ENCODE data around the gene HPS3.
"Not testable (repeated sequence)": the region's sequence is repeated elsewhere in the genome, so short reads cannot be mapped to it uniquely, and the experiment has no call there.

HPS3 gene

GRCh38 chr3:149215515-149215914 is 86.1 kb downstream of the HPS3 start:
- H3K4me3 ChIP-seq (ENCODE audit: low read depth, low read length): no peak overlapping the region
- TF ChIP-seq, protein P1, sequence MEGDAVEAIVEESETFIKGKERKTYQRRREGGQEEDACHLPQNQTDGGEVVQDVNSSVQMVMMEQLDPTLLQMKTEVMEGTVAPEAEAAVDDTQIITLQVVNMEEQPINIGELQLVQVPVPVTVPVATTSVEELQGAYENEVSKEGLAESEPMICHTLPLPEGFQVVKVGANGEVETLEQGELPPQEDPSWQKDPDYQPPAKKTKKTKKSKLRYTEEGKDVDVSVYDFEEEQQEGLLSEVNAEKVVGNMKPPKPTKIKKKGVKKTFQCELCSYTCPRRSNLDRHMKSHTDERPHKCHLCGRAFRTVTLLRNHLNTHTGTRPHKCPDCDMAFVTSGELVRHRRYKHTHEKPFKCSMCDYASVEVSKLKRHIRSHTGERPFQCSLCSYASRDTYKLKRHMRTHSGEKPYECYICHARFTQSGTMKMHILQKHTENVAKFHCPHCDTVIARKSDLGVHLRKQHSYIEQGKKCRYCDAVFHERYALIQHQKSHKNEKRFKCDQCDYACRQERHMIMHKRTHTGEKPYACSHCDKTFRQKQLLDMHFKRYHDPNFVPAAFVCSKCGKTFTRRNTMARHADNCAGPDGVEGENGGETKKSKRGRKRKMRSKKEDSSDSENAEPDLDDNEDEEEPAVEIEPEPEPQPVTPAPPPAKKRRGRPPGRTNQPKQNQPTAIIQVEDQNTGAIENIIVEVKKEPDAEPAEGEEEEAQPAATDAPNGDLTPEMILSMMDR (IDR thresholded peaks at IDR 0.05; ENCODE audit: low read depth, low read length): no peak

DNA sequence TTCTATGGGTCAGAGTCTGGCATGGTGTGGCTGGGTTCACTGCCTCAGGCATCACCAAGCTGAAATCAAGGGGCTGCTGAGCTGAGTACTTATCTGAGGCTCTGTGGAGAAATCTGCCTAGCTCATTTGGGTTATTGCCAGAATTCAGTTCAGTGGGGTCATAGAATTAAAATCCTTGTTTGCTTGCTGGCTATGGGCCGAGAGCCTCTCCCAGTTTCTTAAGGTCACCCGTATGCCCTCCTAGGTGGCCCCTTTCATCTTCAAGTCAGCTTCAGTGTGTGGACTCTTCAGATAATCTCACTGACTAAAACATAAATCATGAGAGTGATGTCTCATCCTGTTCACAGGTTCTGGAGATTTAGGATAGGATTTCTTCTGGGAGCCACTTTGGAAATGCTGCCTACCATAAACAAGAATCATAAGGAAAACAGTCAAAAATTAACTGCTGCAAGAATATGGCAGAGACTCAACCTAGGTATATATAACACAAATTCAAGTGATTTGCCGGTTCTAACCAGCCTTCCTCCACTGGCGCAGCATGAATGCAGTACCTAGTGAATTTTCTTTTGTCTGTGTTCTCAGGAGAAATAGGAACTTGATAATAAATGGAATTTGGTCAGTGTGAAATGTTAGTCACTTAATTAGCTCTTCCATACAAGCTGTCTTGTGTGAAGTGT is 86.9 kb downstream of the HPS3 start:
- no peak overlapping the region for H3K4me3 ChIP-seq (ENCODE audit: low read depth, low read length)
- TF ChIP-seq, protein P1 (IDR thresholded peaks at IDR 0.05; ENCODE audit: low read depth, low read length): no peak

DNA sequence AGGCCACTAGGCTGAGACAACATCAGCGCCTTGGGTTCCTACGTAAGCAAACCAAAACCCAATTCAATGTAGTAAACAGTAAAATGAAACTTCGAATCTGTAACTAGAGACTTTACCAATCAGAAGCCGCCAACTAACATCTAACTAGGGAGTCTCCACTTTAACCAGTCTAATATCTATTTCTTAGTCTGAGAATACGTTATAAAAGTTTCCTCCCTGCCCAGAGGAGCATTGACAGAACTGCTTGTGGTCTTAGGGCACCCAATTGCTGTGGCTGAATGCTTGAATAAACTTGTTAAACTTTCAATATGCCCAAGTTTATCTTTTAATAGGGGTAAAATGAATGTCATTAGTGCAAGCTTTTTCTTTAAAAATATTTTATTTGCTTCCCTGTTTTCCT is 87.9 kb downstream of the HPS3 start:
- H3K4me3 ChIP-seq (ENCODE audit: low read depth, low read length): no peak overlapping the region
- TF ChIP-seq, protein P1 (IDR thresholded peaks at IDR 0.05; ENCODE audit: low read depth, low read length): no peak

GRCh38 chr3:149219380-149220121 is 90.1 kb downstream of the HPS3 start:
- not testable (repeated sequence) for H3K4me3 ChIP-seq (ENCODE audit: low read depth, low read length)

DNA sequence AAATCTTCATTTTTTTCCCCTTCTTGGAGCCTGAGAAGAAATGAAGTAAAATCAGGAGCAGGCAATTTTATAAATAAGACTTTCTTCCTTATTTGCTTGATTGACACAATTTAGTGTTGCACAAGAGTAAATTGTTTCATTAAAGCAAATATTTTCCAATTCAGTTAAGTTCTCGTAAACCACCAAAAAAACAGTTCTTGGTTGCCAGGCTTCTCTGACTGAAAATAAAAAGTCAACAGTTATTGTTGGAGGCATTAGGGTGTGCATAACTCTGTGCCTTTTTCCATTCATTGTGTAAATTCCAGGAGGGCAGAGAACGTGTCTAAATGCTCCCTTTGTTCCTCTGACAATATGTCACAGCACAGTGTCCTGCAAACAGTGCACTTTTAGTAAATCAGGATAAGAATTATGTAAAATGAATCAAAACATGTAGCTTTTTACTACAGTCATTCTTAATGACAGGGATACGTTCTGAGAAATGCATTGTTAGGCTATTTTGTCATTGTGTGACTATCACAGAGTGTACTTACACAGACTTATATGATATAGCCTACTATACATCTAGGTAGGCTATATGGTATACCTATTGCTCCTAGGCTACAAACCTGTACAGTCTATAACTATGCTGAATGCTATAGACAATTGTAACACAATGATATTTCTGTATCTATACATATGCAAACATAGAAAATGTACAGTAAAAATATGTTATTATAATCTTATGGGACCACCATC is 92.5 kb downstream of the HPS3 start, which contains the start of gene CP:
TSS of gene CP (minus strand) at position 47 of the 735 bp plus-strand sequence. CDS start at position 10, 37 bp downstream.
- TF ChIP-seq, protein P1 (IDR thresholded peaks at IDR 0.05; ENCODE audit: low read depth, low read length): no peak
- H3K4me3 ChIP-seq (ENCODE audit: low read depth, low read length): no peak within 1 kb of the TSS

Measured in WI38 (cell line).